Stimulated activated CD8-positive, alpha-beta memory T cell treated with anti-CD3 and anti-CD28 coated beads, Interleukin-15, amount 100 ng/mL, for 24 hours (primary cell): Measurements from ENCODE around the gene SCIMP.
"Not testable (repeated sequence)": the region's sequence is repeated elsewhere in the genome, so short reads cannot be mapped to it uniquely, and the experiment has no call there.

ENCODE experiments used
- DNase-seq: peaks from one replicate; pipeline ENCODE4 v3.0.0-alpha.2; 2020; ENCODE audit warnings: low read depth

The SCIMP gene

DNA sequence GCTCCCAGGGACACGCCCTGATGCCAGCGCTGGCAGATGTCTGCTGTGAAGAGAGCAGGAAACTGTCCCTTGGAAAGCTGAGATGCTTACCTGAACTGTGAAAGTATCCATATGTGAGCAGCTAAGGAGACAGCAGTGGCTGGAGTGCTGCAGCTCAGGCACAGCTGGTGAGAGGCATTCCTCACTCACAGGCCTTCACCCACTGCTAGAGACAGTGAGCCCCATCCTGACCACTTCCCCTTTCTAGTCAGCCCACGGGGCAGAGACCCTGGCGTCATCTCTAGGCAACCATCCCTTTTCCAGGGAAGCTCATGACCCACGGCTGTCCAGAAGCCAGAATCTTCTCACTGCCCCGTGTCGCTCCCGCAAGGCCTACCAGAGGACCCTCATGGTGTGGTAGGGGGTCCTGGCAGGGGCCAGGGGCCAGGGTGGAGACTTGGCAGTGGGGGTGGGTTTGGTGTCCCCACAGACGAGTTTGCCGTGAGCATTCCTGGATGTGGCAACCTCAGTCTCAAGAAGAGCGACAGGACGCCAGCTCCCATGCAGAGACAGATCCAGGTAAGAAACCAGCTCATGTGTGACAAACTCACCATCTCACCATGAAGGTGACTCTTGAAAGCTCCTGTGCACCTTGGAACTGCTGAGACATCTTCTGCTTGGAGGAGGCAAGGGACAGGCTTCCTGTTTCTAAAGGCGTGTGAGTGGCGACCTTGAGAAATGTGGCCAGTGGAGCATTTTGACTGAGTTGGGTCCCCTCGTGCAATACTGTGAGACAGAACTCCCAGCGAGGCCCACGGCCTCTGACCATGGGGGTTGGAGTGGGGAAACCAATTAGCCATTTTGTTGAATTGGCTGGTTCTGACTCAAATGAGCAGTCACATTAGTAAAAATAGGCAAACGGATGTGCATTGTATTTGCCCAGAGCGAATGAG lies at the start of gene SCIMP:
SCIMP (minus strand) TSS at position 216 of the 932 bp plus-strand sequence; CDS start at position 111, 105 bp downstream.
- no peak for DNase-seq

DNA sequence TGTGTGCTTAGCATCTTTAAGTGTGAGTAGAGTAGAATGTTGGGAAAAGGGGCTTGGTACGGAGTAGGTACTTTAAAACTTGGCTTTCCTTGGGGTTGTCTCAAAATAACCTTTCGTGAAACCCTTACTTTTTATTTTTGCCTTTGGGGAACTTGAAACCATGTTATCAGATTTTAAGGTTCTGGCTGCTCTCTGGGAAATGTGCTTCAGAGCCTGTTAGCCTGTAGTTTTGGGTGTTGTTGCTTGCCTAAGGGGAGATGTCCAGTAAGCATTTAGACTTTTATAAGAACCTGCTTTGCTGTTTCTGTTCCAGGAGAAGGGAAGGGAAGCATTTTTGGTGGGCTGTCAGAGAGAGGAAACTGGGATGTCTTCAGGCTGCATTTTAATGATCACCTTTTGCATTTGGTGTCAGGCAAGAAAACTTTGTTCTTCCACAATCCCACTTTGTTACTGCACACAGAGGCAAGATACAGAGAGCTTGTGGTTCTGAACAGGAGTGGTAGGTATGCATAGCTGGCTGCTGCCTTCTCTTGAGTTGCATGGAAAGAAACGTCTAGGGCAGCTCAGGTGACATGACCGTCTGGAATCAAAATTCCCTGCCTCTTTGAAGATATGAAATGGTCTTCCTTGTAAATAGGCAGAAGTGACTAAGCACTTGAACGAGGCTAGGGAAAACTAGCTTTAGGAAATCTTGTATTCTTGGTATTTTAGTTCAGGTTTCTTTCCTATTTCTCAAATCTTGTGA lies 49.1 kb upstream of the SCIMP start:
- no peak for DNase-seq

DNA sequence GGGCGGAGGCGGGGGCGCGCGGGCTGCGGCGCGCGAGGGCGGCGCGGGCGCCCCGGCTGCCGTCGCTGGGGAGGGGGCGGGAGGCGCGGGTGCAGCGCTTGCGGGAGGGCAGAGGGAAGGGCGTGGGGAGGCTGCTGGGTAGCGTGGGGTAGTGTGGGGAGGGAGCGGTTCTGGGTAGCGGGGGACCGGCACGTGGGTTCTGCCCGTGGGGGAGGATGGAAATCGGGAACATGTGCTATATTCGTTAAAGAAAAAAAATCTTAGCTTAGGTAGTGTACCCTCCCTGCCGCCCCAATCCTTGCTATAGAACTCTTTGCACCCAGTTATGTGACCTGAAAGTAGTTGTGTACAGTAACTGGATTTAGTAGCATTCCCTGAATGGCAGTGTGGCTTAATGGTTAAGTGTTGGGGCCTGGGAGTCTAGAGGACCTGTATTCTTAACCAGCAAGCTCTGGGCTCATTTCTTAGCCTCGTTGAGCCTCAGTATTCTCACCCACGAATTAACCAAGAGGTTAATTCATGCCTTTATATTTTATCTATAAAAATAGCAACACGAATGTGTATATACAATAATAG lies 48.1 kb upstream of the SCIMP start:
- DNase-seq = peak; percentile 23

DNA sequence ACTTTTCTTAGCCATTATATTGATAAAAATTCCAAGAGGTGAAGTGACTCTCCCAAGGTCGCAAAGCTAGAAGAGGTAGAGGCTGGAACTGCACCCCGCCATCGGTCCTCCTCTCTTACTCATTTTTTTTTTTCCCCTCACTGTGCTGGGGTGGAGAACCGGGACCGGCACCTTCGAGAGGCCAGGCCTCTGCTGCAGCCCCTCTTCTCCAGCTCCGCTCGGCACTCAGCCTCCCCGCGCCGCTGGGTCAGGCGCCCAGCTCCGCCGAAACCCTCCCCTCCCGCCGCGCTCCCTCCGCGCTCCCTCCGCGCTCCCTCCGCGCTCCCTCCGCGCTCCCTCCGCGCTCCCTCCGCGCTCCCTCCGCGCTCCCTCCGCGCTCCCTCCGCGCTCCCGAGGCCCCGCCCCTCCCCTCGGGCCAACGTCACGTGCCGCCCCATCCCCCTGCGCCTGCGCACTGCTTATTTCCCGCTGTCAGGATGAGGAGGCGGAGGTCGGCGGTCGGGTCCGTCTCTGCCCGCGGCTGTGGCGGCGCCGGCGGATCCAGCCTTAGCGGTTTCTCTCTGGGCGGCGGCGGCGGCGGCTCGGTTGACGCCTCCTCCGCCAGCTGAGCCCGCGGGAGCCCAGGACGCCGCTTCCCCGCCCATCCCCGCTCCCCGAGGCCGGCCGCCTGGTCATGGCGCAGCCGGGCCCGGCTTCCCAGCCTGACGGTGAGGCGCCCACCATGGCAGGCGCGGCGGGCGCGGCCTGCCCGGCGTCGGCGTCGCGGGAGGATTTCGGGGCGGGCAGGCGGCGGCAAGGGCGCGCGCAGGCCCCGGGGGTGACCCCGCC lies 47.4 kb upstream of the SCIMP start, which contains the start of gene RABEP1:
RABEP1 (plus strand) TSS at position 471 of the 828 bp plus-strand sequence; CDS start at position 674, 203 bp downstream.
- peak; percentile 94 for DNase-seq

DNA sequence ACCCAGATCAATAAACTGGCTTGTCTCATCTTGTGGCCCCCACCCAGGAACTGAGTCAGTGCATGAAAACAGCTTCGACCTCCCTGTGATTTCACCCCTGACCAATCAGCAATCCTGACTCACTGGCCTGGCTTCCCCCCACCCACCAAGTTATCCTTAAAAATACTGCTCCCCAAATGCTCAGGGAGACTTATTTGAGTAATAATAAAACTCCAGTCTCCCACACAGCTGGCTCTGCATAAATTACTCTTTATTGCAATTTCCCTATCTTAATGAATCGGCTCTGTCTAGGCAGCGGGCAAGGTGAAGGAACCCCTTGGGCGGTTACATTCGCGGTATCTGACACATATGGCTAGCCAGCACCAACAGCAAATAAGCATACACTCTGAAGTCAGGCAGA lies 37.7 kb upstream of the SCIMP start:
- DNase-seq = no peak

DNA sequence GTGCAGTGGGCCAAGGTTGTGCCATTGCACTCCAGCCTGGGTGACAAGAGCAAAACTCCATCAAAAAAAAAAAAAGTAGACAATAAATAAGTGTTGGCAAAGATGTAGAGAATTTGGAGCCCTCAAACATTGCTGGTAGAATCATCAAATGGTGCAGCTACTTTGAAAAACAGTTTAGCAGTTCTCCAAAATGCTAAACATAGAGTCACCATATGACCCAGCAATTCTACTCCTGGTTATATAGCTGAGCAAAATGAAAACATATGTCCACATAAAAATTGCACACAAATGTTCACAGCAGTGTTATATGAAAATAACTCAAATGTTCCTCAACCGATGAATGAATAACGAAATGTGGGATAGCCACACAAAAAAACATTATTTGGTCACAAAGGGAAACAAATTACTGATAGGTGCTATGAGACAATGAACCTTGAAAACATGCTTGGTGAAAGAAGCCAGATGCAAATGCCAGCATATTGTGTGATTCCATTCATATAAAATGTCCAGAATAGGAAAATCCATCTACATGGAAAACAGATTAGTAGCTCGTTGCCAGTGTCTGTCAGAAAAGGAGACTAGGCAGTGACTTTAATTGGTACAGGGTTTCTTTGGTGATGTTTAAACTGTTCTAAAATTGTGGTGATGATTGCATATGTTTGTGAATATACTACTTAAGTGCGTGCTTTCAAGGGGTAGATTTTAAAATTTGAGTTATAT lies 34.7 kb upstream of the SCIMP start:
- no peak for DNase-seq

DNA sequence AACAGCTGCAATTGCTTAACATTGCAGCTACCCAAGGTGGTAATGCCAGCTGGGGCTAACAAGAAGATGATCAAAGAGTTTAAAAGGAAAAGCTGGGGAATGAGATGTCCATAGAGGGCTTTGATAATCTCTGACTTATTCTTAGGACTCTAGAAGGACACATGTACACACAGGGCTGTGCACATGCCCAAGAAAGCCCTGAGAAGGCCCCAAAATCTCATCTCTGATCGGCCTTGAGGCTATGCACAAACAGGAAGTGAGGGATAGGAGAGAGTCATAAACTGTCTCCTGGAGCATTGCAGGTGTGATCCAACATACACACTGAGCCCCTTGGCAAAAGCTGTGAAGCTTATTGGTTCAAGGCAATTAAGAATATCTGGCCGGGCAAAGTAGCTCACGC lies 30.2 kb upstream of the SCIMP start:
- no peak for DNase-seq

DNA sequence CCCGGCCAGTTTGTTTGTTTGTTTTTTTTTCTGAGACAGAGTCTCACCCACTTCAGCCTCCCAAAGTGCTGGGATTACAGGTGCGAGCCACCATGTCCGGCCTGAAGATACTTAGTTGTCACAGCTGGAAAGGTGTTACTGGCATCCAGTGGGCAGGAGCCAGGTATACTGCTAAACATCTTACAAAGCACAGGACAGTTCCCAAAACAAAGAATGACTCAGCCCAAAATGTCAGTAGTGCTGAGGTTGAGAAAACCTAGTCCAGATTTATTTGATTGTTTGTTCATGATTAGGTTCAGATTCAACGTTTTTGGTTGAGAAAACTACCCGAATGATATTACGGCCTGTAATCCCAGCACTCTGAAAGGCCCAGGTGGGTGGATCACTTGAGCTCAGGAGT lies 28.8 kb upstream of the SCIMP start:
- no peak for DNase-seq

DNA sequence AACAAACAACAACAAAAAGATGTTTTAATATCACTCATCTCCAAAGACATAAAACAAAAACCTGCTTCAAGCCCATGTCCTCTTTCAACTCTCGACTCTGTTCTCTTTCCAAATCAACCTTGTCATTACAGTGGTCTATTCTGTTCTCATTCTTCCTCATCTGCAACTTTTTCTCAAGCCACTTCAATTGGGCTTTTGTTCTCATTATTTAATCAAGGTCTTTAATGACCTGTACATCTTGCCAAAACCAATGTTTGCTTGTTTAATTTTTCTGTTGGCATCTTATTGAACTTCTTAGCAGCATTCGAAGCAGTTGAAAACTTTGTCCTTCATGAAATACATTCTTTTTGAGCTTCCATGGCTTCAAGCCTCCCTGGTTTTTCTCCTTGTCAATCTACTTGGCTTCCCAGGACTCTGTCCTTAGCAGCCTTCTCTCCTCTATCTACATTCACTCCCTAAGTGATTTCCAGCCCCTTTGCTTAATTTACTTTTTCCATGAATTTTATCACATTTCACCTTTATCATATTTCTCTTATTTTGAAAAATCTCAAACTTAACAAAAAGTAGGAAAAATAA lies 27.8 kb upstream of the SCIMP start:
- DNase-seq = no peak

DNA sequence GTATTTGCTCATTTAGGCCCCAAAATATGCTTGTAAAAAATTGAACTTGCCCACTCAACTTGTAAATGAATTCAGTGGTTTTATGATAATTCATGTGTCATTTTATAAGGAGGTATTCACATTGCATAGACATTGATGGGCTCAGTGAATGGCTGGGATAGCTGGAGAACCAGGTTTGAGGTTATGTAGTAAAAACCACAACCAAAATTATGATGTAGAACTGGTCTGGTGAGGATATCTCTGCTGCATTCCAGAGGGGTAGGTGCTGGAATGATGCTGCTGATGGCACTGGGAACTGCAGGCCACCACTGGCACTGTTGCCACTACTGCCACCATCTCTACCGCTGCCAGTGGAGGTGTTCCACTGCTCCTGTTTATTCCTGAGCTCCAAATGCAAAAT lies 25.9 kb upstream of the SCIMP start:
- DNase-seq = no peak

DNA sequence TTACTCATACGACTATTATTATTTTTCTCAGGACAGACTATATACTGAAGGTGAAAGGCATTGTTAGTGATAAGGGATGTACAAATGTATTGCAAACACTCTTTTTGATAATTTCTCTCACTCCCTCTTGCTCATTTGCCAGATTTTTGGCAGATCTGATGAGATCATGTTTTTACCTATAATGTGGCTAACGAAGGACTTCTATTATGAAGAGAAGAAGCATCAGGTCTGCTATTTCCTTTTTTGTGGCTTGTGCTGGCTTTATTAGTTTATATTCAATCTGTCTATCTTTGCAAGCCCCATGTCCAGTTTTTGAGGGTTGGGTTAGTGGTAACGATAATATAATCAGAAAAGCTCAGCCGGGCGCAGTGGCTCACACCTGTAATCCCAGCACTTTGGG lies 22.5 kb upstream of the SCIMP start:
- no peak for DNase-seq

DNA sequence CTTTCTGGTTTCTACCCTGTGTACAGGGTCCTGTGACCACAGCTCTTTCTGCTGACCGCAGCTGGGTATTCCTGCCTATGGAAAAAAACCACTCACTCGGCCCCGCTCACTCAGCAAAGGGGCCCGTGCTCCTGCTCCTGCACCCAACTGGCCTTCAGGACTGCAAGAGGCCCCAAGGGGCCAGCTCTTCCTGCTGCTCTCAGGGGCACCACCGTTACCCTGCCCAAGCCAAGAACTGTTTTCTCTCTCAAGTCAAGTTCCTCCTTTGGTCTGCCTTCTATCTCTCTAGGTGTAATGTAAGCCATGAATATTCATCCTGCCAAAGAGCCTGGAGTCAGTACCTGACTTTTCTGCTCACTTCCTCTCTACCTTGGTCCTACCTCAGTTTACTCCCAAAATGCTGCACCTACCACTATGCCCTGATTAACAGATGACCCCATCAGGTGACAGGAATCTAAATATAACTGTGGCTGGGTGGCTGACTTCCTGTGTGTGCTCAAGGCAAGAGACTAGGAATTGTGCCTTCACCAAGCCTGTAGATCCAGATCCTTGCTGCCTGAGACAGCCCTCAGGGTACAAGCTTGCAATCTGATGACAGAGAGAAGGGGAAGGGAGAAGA lies 20.4 kb upstream of the SCIMP start:
- no peak for DNase-seq

DNA sequence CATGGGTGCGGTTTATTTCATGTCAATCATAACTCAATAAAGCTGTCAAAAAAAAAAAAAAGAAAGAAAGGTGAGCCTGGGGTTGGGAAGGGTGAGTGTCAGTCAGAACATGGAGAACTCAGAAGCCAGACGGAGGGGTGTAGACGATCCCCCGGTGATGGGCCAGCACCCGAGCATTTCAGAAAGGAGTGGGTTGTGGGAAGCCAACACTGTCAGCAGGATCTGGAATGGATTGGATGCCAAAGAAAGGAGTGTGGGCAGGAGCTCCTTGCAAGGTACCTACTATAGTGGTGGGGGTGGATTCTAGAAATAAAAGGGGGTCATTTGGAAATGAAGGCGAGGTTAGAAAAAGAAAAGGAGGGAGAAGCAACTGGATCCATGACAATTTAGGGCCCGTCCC lies 19.8 kb upstream of the SCIMP start:
- no peak for DNase-seq

DNA sequence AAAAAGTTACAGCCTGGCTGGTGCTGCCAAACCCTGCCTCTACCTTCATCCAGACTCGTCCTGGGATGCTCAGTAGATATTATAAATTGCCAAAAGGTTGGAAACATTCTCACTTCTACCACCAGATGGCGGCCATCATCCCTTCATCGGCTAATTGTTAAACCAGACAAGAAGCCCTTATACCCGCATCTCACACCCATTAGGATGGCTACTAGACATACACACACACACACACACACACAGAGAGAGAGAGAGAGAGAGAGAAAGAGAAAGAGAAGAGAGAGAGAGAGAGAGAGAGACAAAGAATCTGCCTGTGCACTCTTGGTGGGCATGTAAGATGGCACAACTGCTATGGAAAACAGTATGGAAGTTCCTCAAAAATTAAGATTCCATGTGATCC lies 15.0 kb upstream of the SCIMP start:
- no peak for DNase-seq

DNA sequence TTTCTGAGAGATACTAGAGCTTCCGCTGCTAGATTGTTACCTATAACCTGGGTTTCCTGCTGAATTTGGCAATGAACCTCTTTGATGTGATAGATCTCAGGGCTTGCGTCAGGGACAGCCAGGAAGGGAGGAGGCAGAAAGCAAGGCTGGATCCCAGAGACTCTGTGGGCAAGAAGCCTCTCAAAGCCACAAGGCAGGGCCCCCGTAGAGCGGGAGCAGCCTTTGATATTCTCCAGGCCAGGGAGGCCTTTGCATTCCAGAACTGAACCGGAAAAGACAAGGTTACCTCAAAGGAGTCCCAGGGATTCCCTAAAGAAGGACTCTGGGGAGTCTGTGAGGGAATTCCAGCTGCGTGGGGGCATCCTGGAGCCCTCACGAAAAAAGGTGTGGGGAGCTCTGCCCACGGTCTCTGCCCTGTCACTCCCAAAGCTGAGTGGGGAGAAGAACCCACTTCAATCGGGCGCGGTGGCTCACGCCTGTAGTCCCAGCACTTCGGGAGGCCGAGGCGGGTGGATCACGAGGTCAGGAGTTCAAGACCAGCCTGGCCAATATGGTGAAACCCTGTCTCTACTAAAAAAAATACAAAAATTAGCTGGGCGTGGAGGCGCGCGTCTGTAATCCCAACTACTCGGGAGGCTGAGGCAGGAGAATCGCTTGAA lies 14.3 kb upstream of the SCIMP start:
- no peak for DNase-seq

DNA sequence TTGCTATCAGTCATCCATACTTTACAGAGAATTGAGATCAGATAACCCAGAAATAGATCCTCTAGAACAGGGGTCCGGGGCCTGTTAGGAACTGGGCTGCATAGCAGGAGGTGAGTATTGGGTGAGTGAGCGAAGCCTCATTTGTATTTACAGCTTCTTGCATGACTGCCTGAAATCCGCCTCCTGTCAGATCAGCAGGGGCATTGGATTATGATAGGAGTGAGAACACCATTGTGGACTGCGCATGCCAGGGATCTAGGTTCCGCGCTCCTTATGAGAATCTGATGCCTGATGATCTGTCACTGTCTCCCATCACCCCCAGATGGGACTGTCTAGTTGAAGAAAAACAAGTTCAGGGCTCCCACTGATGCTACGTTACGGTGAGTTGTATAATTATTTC lies 13.0 kb upstream of the SCIMP start:
- DNase-seq = no peak

DNA sequence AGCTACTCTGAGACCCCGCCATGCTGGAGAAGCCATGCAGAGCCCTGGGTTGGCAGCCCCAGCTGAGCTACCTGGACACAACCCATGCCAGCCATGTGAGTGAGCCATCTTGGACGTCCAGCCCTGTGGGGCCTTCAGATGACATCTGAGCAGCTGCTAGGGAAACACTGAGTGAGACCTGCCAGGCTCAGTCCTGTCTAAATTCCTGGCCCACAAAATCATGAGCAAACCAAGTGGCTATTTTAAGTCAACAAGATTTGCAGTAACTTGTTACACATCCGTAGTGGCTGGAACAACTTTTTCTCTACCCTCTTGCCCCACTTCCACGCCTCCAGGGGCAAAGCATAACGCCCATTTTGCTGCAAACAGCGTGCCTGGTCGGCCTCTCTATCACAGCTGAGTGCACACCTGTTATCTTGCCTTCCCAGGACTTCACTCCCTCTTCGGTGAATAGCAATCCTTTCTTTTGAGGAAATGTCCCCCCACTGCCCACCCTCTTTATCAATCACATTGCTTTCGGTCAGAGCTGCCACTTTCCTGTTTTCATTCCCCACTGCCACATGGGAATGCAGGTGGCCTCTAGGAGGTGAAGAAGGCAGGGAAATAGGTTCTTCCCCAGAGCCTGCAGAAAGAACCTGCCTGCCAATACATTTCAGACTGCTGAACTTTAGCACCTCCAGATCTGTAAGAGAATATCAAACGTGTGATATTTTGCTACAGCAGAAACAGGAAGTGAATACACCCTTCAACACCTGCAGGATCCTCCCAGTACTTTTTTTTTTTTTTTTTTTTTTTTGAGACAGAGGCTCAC lies 7.4 kb upstream of the SCIMP start:
- DNase-seq = no peak

DNA sequence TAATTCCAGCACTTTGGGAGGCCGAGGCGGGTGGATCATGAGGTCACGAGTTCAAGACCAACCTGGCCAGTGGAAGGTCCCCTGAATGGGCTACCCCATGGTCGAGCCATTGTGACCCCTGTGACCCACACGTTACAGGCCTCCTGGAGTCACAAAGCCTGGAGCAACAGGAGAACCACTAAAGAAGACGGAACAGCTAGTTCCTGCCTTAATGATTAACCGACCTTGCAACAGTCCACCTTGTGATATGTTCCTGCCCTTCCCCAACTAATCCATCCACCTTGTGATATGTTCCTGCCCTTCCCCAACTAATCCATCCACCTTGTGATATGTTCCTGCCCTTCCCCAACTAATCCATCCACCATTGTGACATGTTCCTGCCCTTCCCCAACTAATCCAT lies 5.1 kb upstream of the SCIMP start:
- DNase-seq = not testable (repeated sequence)

DNA sequence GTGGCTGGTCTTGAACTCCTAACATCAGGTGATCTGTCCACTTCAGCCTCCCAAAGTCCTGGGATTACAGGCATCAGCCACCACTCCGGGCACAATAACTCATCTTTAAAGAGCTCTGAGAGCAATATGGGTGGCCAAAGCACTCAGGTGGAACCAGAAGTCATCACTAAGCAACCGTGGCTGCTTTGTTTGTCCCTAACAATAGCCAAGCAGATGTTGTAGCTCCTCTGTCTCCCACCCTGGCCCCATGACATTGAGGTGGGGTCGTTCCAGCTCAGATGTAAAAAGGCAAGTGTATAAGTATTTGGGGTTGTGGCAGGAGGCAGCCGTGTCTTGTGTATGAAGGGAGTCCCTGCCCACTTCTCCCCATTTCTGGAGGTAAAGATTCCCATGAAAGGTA lies 3.7 kb upstream of the SCIMP start:
- no peak for DNase-seq
